HTERT RPE-1 (cell line): Measurements from ENCODE around the gene UBE2J1.

Source experiments
- in situ Hi-C: fragments of 300-500 bp; cut with MboI; formaldehyde crosslinking; loops from 4 replicates; pipeline ENCODE4 v1.14.3; 2020; ENCODE audit warnings: low sequenced_read_pairs

The UBE2J1 gene

DNA sequence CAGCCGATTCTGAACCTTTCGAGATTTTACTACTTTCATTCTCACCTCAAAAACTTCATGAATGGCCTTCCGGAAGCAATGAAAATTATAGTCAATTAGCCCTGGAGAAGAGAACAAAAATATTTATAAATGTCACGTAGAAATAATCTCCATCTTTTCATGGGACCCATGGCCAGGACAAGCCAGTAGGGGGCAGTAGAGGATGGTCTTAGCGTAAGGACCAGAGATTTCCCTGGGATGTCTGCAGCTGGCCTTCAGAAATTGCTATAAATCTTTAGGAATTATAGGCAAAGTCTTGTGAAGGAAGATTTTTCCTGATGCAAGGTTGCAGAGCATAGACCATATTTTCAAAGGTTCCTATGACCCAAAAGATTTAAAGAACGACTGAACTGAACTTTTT is 15.6 kb upstream of the UBE2J1 start:
- in situ Hi-C loops, result no loop called here

GRCh38 chr6:89364586-89364985 is 12.1 kb upstream of the UBE2J1 start:
- in situ Hi-C loops, result no loop called here

DNA sequence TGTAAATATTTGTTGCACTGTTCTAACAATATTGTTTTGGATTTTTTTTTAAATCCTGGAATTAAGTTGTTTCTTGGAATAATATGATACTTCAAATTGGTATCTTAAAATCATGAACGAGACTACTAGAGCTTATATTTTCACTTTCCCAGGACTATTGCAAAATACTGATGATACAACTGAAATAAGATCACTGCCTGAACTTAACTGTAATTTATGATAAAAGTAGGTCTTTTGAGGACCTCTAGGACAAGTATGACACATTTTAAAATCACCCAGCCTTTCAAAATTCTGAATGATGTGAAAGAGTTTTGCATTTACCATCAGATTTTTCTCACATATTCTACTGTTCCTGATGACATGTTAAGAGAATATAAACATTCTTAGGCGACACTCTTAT is 8.6 kb upstream of the UBE2J1 start:
- in situ Hi-C loops, result no loop called here

- in situ Hi-C loops, result no loop called here
These were observed 8.0 kb upstream of the UBE2J1 start for GRCh38 chr6:89360415-89360999.

GRCh38 chr6:89359561-89359960 is 7.0 kb upstream of the UBE2J1 start:
- in situ Hi-C loops, result no loop called here

- in situ Hi-C loops, result no loop called here
These were observed 4.9 kb upstream of the UBE2J1 start for GRCh38 chr6:89357390-89357789.

DNA sequence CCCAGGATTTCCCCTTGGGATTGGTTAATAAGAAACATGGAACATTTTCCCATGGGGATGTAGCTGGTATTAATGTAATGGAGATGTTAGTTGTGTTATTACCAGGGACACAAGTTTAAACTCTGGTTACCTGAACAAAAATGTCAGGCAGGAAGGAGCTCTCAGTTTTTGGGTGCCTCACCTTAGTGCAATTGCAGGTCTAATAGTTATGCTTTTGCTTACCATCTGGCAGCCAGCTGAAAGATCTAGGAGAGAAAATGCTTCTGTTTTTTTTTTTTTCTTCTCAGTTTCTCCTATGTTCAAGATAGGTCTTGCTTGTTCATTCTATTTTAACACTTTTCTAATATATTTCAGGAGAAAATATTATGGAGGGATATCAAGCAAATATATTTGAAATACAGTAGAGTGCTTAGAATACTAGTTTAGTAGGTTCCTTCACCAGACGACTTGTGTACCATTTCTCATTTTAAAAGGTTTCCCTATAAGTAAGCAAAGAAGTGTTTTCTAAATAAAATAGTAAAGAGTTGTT is 4.2 kb upstream of the UBE2J1 start:
- in situ Hi-C loops, result no loop called here

DNA sequence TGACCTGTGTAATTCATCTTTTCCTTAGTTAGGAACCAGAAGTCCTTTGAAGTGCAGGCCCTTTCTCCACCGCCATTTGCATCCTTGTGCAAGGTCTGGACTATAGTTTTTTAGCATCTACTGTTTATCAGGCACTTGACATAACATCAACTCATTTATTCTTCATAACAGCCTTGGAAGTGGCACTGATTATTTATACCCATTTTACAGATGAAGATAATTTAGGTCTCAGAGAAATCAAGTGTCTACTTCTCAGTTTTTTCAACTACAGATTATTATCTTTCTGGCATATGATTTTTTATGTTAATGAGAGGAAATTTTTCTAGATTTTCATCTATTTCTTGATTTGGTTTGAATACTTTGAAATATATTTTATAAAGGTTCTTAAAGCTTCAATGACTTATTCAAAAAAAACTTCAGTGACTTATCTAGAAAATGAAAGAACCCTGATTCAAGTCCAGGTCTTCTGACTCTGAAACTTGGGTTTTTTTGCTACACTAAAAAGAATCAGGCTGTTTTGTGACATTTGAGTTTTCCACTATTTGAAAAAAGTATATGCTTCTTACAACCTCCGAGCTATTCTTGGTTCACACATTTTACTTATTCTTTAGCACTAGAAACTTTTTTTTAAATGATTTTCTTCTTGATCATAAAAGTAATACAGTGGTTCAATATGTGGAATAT is 3.1 kb upstream of the UBE2J1 start:
- in situ Hi-C loops, result no loop called here

DNA sequence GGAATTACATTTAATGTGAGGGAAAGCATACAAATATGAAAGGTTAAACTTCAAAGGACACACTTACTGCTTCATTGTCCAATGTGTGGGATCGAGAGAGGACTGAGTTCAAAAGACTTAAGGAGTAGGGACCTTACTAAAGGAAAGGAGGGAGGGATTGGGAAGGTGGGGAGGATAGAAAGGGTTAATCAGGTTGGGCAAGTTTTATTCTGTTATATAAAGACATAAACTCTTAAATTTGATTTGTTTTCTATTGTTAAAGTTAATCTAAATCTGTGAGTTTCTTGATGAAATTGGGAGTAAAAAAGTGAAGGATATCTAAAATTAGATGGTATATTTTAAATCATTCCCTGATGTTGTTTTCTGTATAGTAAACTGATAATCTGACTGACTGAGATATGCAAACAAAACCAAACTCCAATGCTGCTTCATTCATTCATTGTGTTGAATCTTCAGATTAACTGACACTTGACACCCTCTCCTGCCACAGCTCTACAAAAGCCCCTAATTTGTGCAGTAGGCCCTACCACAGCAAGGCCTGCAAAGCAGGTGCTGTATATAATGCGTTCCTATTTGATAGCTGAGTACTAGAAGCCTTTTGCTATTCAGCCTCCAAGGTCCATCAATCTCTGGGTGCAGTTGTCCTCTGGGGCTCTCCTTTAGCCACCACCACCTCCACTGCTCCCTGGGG is 1.3 kb upstream of the UBE2J1 start:
- in situ Hi-C loops, result no loop called here

DNA sequence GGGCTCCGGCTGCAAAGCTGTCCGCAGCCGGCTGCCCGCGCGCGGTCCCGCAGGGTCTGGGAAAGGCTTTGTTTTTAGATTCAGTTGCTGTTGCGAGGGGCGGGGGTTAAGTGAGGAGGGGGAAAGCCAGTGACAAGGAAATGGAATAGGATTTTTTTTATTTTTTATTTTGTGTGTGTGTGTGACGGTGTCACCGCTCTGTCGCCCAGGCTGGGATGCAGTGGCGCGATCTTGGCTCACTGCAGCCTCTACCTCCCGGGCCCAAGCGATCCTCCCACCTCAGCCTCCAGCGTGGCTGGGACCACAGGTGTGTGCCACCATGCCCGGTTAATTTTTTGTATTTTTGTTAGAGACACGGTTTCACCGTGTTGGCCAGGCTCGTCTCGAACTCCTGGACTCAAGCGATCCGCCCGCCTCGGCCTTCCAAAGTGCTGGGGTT is 615 bp upstream of the UBE2J1 start:
- in situ Hi-C loops, result no loop called here

DNA sequence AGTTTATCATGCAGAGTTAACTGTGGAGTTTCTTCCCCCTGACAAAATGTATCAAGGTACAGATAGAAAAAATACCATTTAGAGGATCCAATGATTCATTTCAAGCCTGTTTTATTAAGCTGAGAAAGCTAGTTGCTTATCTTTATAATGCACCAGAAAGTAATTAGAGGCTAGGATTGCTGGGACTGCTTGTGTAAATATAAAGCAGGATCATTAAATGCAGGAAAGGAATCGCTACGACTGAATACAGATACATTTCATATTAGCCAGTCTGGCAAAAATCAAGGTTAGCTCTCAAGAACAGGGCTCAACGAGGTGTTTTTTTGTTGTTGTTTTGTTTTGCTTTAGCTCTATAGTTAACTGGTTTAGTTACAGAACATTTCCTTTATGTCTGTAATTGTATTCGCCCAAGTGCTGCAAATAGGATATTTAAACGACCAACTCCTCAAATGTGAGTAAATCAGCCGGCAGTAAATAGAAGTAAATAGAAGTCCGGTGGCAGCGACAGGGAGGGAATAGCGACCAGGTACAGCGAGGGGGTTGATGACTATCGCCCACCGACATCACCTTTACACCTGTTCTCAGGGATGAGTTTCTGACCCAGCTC is 748 bp downstream of the UBE2J1 start:
- in situ Hi-C loops, result no loop called here

DNA sequence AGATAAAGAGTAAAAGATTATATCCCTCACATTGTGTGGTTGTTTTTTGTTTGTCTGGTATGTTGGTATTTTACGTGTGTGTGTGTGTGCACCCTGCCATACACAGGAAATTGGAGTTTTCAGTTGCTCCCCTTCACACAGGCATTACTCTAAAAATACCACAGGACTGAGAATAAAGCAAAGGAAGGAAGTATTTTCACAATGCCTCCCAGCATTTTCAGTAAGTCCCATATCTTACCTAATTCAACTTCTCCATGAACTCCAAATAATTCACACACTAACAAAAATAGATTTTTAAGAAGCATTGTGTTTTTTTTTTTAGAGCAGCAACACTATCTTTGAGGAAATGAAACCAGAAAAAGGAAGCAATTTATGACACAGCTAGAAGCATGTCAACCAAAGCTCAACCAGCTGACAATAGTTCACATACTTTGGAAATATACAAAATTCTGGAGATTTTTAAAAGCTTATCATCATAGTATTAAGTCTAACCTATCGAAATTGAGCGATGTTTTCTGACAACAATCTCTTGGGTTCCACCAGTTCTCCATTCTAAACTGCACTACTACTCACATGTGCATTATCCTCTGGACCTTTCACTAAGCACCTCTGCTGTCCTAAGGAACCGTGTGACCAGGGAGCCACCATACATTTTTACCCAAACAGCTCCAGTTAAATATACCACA is 2.1 kb downstream of the UBE2J1 start:
- in situ Hi-C loops, result no loop called here

DNA sequence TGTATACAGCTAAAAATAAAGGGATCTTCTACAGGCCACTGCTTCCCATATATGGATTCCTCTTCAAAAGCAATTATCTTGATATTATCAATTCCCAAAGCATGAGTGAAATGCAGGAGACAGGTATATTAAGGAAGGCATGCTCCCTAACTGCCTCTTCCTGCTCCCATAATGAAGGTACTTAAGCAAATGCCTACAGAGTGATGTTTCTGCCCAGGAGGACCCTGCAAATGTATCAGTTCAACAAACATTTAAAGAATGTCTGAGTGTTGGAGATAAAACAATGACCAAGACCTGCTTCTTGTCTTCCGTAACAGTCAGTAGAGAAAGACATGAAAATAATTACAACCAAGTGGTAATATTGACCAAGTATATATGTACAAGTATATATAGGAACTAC is 4.2 kb downstream of the UBE2J1 start:
- in situ Hi-C loops, result no loop called here

DNA sequence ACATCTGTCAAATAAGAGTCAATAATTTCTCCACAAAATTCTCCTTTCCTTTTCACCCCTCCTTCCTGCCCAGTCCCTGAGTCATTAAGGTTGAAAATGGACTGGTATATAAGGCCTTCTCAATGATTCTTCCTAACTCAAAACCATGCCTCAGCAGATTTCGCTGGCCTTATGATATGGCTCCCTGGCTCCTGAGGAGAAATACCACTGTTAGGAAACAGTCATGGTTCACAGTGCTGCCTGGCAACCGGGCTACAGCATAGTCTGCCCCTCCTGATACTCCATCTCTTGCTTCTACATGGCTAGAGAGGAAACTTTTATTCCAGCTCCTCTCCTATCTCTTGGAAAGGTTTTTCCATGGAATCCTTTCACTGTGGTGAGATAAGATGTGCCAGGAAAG is 4.7 kb downstream of the UBE2J1 start:
- in situ Hi-C loops, result no loop called here

GRCh38 chr6:89346433-89346832 is 6.1 kb downstream of the UBE2J1 start:
- in situ Hi-C loops, result no loop called here

DNA sequence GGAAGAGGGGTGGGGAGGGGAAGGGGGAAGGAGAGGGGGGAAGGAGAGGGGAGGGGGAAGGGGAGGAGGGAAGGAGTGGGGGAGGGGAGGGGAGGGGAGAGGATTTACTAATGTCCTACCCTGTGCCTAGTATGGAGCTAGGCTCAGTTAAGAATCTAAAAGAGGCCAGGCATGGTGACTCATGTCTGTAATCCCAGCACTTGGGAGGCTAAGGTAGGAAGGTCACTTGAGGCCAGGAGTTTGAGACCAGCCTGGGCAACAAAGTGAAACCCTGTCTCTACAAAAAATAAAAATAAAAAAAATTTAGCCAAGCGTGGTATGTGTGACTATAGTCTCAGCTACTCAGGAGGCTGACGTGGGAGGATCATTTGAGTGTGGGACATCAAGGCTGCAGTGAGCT is 13.0 kb downstream of the UBE2J1 start:
- in situ Hi-C loops, result no loop called here

GRCh38 chr6:89335164-89335563 is 17.4 kb downstream of the UBE2J1 start:
- in situ Hi-C loops, result no loop called here

GRCh38 chr6:89330910-89331309 is 21.6 kb downstream of the UBE2J1 start:
- in situ Hi-C loops, result no loop called here

DNA sequence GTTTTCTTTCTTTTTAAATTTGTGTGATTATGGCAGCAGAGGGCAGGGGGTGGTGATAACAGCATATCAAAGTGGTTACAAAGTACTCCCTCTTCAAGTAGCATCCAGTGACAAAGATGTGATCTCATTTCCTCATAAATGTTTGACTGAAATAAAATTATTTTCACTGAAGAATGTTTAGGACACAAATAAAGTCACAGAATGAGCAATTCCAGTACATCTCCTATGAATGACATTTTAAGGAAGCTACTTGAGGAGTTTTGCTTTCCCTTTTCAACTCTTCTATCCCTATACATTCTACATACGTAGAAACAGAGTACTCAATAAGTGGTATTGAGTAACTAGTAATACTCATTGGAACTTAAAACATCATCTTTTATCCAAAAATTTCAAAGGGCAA is 23.5 kb downstream of the UBE2J1 start:
- in situ Hi-C loops, result no loop called here

GRCh38 chr6:89324304-89324703 is 28.2 kb downstream of the UBE2J1 start:
- in situ Hi-C loops, result no loop called here

DNA sequence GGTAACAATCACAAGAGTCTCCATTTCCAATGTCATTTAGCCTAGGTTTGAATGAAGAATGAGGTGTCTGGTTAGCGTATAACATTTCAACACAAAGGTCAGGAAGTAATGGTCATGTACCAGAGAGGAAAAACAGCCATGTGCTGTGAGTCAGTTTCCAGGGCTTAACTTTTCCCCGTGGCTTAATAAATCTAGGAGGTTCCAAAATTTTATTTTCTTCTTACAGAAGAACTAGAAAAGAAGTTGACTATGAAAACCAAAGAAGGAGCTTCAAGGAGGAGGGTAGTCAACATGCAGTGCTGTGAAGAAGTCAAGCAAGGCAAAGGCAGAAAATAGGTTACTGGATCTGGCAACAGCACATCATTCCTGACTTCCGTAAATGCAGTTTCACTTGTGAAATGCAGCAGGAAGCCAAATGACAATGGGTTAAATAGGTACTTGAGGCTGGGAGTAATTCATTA is 29.0 kb downstream of the UBE2J1 start:
- in situ Hi-C loops, result no loop called here
